IMR-90 (cell line): Measurements from ENCODE around the gene TSHZ1. TPM values are rescaled to one million over a fixed set of nuclear protein-coding genes. Genes with fewer than 3 reads are reported as not detected.

Experiments used
- ATAC-seq: fragments of 200-7000 bp; cut with Tn5 transposase; 2 replicates; pipeline ENCODE4 v1.9.1; 2020; ENCODE audit warnings: low read depth, mild to moderate bottlenecking, moderate library complexity
- BruUV-seq: library from RNA; stranded (reverse); fragments of 400-500 nt; replicated peaks from 2 replicates; lab custom pipeline; 2021; lab: Mats Ljungman, UMichigan
- CTCF ChIA-PET: fragments of 300-600 bp; formaldehyde crosslinking; extraction: SDS; loops from one replicate; lab custom pipeline; 2021; ENCODE audit warnings: antibody characterized with exemption; lab: Yijun Ruan, JAX
- POLR2A ChIA-PET: fragments of 300-600 bp; sonication (Branson Sonifier 250); formaldehyde crosslinking; loops from one replicate; lab custom pipeline; 2022; ENCODE audit warnings: antibody characterized with exemption; ENCODE audit not compliant: unreplicated experiment; lab: Charles Lee
- DNase-seq: peaks from one replicate; pipeline ENCODE4 v3.0.0; 2013
- H2AFZ ChIP-seq: replicated peaks from 2 replicates; pipeline ENCODE3; 2013; ENCODE audit warnings: low read length, mild to moderate bottlenecking; ENCODE audit not compliant: poor library complexity
- H2AK5ac ChIP-seq: 2 replicates; pipeline ENCODE4 v1.6.1; 2013; ENCODE audit warnings: low read depth, low read length, inconsistent platforms
- H2AK9ac ChIP-seq: replicated peaks from 2 replicates; pipeline ENCODE3; 2013; ENCODE audit warnings: mild to moderate bottlenecking, low read depth, low read length, moderate library complexity; ENCODE audit not compliant: poor library complexity
- H2BK120ac ChIP-seq: 2 replicates; pipeline ENCODE4 v1.6.1; 2013; ENCODE audit warnings: low read depth, low read length, inconsistent platforms
- H2BK15ac ChIP-seq: 3 replicates; pipeline ENCODE4 v1.6.1; 2013; ENCODE audit warnings: low read depth, low read length, inconsistent platforms
- H2BK20ac ChIP-seq: 2 replicates; pipeline ENCODE4 v1.6.1; 2013; ENCODE audit warnings: low read depth, mild to moderate bottlenecking, inconsistent platforms, low read length, moderate library complexity
- H2BK5ac ChIP-seq: 2 replicates; pipeline ENCODE4 v1.6.1; 2013; ENCODE audit warnings: mild to moderate bottlenecking, low read depth, low read length, inconsistent platforms; ENCODE audit not compliant: poor library complexity, severe bottlenecking
- H3K14ac ChIP-seq: replicated peaks from 2 replicates; pipeline ENCODE4 v1.6.1; 2013; ENCODE audit warnings: low read depth, low read length, inconsistent platforms
- H3K18ac ChIP-seq: 2 replicates; pipeline ENCODE4 v1.6.1; 2013; ENCODE audit warnings: low read depth, low read length, control low read depth
- H3K23ac ChIP-seq: 2 replicates; pipeline ENCODE4 v1.6.1; 2013; ENCODE audit warnings: low read depth, low read length, inconsistent platforms
- H3K27ac ChIP-seq: 2 replicates; pipeline ENCODE4 v1.5.1; 2013; ENCODE audit warnings: mild to moderate bottlenecking, control low read depth, low read length; ENCODE audit not compliant: insufficient read depth
- H3K27me3 ChIP-seq: 2 replicates; pipeline ENCODE4 v1.6.1; 2013; ENCODE audit warnings: low read length; ENCODE audit not compliant: control insufficient read depth, insufficient read depth
- H3K36me3 ChIP-seq: 2 replicates; pipeline ENCODE4 v1.6.1; 2013; ENCODE audit warnings: low read length, mixed read lengths; ENCODE audit not compliant: control insufficient read depth, insufficient read depth
- H3K4ac ChIP-seq: 2 replicates; pipeline ENCODE4 v1.6.1; 2013; ENCODE audit warnings: low read depth, low read length, inconsistent platforms
- H3K4me1 ChIP-seq: 2 replicates; pipeline ENCODE4 v1.6.1; 2013; ENCODE audit warnings: low read length, mixed read lengths; ENCODE audit not compliant: control insufficient read depth, insufficient read depth
- H3K4me2 ChIP-seq: 2 replicates; pipeline ENCODE4 v1.6.1; 2013; ENCODE audit warnings: low read depth, mild to moderate bottlenecking, control low read depth, low read length, moderate library complexity
- H3K4me3 ChIP-seq: 2 replicates; pipeline ENCODE4 v1.5.1; 2013; ENCODE audit warnings: low read depth, mild to moderate bottlenecking, control low read depth, low read length, moderate library complexity; ENCODE audit not compliant: insufficient read depth
- H3K56ac ChIP-seq: 2 replicates; pipeline ENCODE4 v1.6.1; 2013; ENCODE audit warnings: low read length, inconsistent platforms; ENCODE audit not compliant: insufficient read depth; ENCODE audit errors: extremely low read depth
- H3K79me1 ChIP-seq, 2 experiments: 2 replicates each; pipeline ENCODE4 v1.6.1; 2013; ENCODE audit warnings: low read length in 2 of 2, inconsistent platforms in 1 of 2, low read depth in 1 of 2
- H3K9ac ChIP-seq: 2 replicates; pipeline ENCODE4 v1.6.1; 2013; ENCODE audit warnings: low read depth, low read length, control low read depth
- H3K9me1 ChIP-seq: 2 replicates; pipeline ENCODE4 v1.6.1; 2013; ENCODE audit warnings: low read length, inconsistent platforms; ENCODE audit not compliant: insufficient read depth
- H3K9me3 ChIP-seq: 2 replicates; pipeline ENCODE4 v1.6.1; 2013; ENCODE audit warnings: low read length; ENCODE audit not compliant: control insufficient read depth, insufficient read depth
- H4K20me1 ChIP-seq: 2 replicates; pipeline ENCODE4 v1.6.1; 2013; ENCODE audit warnings: low read length, inconsistent platforms; ENCODE audit not compliant: insufficient read depth
- H4K5ac ChIP-seq: 2 replicates; pipeline ENCODE4 v1.6.1; 2013; ENCODE audit warnings: mild to moderate bottlenecking, low read depth, low read length, control low read depth
- H4K8ac ChIP-seq, 2 experiments: 2 replicates each; pipeline ENCODE4 v1.6.1; 2013; ENCODE audit warnings: low read depth in 2 of 2, low read length in 2 of 2, control low read depth in 1 of 2, inconsistent platforms in 1 of 2
- H4K91ac ChIP-seq: 2 replicates; pipeline ENCODE4 v1.6.1; 2013; ENCODE audit warnings: low read depth, low read length, inconsistent platforms; ENCODE audit not compliant: insufficient read depth
- BHLHE40 ChIP-seq: fragments of 150-350 bp; IDR thresholded peaks from 2 replicates; pipeline ENCODE4 v1.6.1; 2016; ENCODE audit warnings: mild to moderate bottlenecking, low read depth, low read length
- CEBPB ChIP-seq: IDR thresholded peaks from 2 replicates; pipeline ENCODE4 v1.6.1; 2012; ENCODE audit warnings: low read depth, low read length, improper control_type of control experiment
- CHD1 ChIP-seq: IDR thresholded peaks from 2 replicates; pipeline ENCODE4 v1.6.1; 2012; ENCODE audit warnings: low read depth, low read length, improper control_type of control experiment
- CTCF ChIP-seq: conservative IDR thresholded peaks from 2 replicates; pipeline ENCODE4 v1.5.1; 2012; ENCODE audit warnings: mild to moderate bottlenecking, low read depth, low read length, improper control_type of control experiment
- ELK1 ChIP-seq: fragments of 150-350 bp; IDR thresholded peaks from 2 replicates; pipeline ENCODE4 v1.6.1; 2016; ENCODE audit warnings: low read depth, mild to moderate bottlenecking, low read length, moderate library complexity, borderline replicate concordance
- FOS ChIP-seq: fragments of 150-350 bp; IDR thresholded peaks from 2 replicates; pipeline ENCODE4 v1.6.1; 2016; ENCODE audit warnings: low read depth, low read length
- MAFK ChIP-seq: IDR thresholded peaks from 2 replicates; pipeline ENCODE4 v1.6.1; 2012; ENCODE audit warnings: low read depth, low read length, improper control_type of control experiment
- MAZ ChIP-seq: IDR thresholded peaks from 2 replicates; pipeline ENCODE4 v1.6.1; 2012; ENCODE audit warnings: low read depth, mild to moderate bottlenecking, low read length, improper control_type of control experiment, moderate library complexity, borderline replicate concordance
- MXI1 ChIP-seq: IDR thresholded peaks from 2 replicates; pipeline ENCODE4 v1.6.1; 2012; ENCODE audit warnings: low read depth, mild to moderate bottlenecking, low read length, moderate library complexity, borderline replicate concordance
- NFE2L2 ChIP-seq: fragments of 150-350 bp; IDR thresholded peaks from 2 replicates; pipeline ENCODE4 v1.6.1; 2016; ENCODE audit warnings: low read depth, mild to moderate bottlenecking, low read length
- POLR2A ChIP-seq: IDR thresholded peaks from 2 replicates; pipeline ENCODE4 v1.6.1; 2012; ENCODE audit warnings: mild to moderate bottlenecking, low read depth, low read length
- RAD21 ChIP-seq: IDR thresholded peaks from 2 replicates; pipeline ENCODE4 v1.6.1; 2012; ENCODE audit warnings: low read length, improper control_type of control experiment
- RCOR1 ChIP-seq: IDR thresholded peaks from 2 replicates; pipeline ENCODE4 v1.6.1; 2012; ENCODE audit warnings: mild to moderate bottlenecking, low read length, improper control_type of control experiment; ENCODE audit not compliant: insufficient replicate concordance
- SMC3 ChIP-seq: fragments of 150-350 bp; IDR thresholded peaks from 2 replicates; pipeline ENCODE4 v1.6.1; 2016; ENCODE audit warnings: low read depth, mild to moderate bottlenecking, antibody characterized with exemption, low read length, moderate library complexity
- USF2 ChIP-seq: fragments of 150-350 bp; IDR thresholded peaks from 2 replicates; pipeline ENCODE4 v1.6.1; 2017; ENCODE audit warnings: mild to moderate bottlenecking, antibody characterized with exemption, low read length, low read depth
- WGBS, 2 experiments: methylation state at CpG; one replicate each; pipeline versions ENCODE4 v1.1.5 to v1.1.7; 2013; ENCODE audit warnings: missing lambda C conversion rate in 2 of 2; ENCODE audit not compliant: insufficient read length in 1 of 2; ENCODE audit errors: extremely low coverage in 2 of 2; 5-methylcytosine and 5-hydroxymethylcytosine counted together
- dilution Hi-C: fragments of 300-500 bp; cut with HindIII; formaldehyde crosslinking; loops from one replicate; pipeline ENCODE4 v1.14.3; 2018; ENCODE audit warnings: low sequenced_read_pairs; ENCODE audit not compliant: unreplicated experiment
- in situ Hi-C: fragments of 300-500 bp; cut with MboI; formaldehyde crosslinking; loops from 3 replicates; pipeline ENCODE4 v1.14.3; 2019; ENCODE audit warnings: low sequenced_read_pairs, inconsistent platforms, mixed read lengths
- intact Hi-C: fragments of 100-400 bp; cut with micrococcal nuclease; formaldehyde crosslinking; loops from 2 replicates; pipeline ENCODE4 v1.10.0; 2022
- polyA plus RNA-seq, 3 experiments: library from polyadenylated mRNA; depleted of rRNA; stranded (reverse); fragments of >200 nt; gene quantifications; 2 replicates each; pipeline ENCODE4 v1.2.3, GENCODE V29; 2012; ENCODE audit warnings: low replicate concordance in 1 of 3
- total RNA-seq: library from RNA; depleted of rRNA; stranded (reverse); fragments of >200 nt; gene quantifications from 2 replicates; pipeline ENCODE4 v1.2.3, GENCODE V29; 2012

The TSHZ1 gene
- total and polyA plus RNA-seq, 2 of the 4 experiments (the other 2 are of a cell fraction): 7.1 to 10.0 TPM

DNA sequence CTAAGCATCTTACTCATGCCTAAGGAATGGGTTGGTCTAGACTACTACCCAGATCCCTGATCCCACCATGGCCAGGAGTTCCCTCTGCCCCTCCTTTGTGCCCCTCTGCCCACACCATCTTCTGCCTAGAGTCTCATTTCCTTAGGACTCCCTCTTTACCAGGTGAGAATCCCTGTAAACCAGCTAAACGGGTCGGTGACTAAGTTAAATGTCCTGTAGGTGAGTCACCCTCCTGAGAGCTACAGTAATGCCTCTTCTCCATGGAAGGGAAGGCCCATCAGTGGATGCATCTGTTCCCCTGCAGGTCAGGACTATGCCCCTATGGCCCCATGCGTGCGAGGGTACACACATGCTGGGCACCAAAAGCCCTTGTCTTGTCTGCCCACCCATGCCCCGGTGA, 27.1 kb upstream of the TSHZ1 start:
- no peak overlapping the region for H3K56ac ChIP-seq
- no peaks in the 10 kb centered on the region for H3K9me3 ChIP-seq
- intact Hi-C loops: no loop called here
- no peak overlapping the region for H4K91ac ChIP-seq
- no peak overlapping the region for H3K14ac ChIP-seq
- H4K8ac ChIP-seq: no peak overlapping the region
- DNase-seq: peak; percentile 25
- TF ChIP-seq BHLHE40 (no peak), MAZ (no peak), CEBPB (no peak), CHD1 (no peak), RAD21 (no peak), MAFK (no peak), FOS (no peak), CTCF (no peak), RCOR1 (no peak), MXI1 (no peak), ELK1 (no peak), NFE2L2 (no peak), SMC3 (no peak), POLR2A (no peak), USF2 (no peak)
- ChIA-PET CTCF (no interaction called here), POLR2A (no interaction called here)
- H2AFZ ChIP-seq: no peak overlapping the region
- H2BK120ac ChIP-seq: no peak overlapping the region
- H2BK5ac ChIP-seq: no peak overlapping the region
- H3K9ac ChIP-seq: no peak overlapping the region
- no peak overlapping the region for H3K4me3 ChIP-seq
- no peaks in the 10 kb centered on the region; the same call in 1 of the 2 replicates for H3K27me3 ChIP-seq
- no peak for ATAC-seq
- no peaks in the 10 kb centered on the region for H4K20me1 ChIP-seq
- H2BK15ac ChIP-seq: no peak overlapping the region
- H2AK5ac ChIP-seq: no peak overlapping the region
- dilution Hi-C loops: no loop called here
- no peak overlapping the region for H3K27ac ChIP-seq
- H3K4me2 ChIP-seq: no peak overlapping the region
- 0 out of 2 replicates have a peak, but pooled peaks cover 5% of the 10 kb centered on the region for H3K9me1 ChIP-seq
- H3K79me1 ChIP-seq: no peaks in the 10 kb centered on the region
- 100% methylated on average over 1 of the region's 5 CpGs; no CpG with 5 or more reads in 1 of the 2 experiments for WGBS, 2 experiments
- no peak overlapping the region; the same call in 1 of the 2 replicates for H3K23ac ChIP-seq
- no peak overlapping the region for H3K4ac ChIP-seq
- in situ Hi-C loops: no loop called here
- no peak overlapping the region for H2AK9ac ChIP-seq
- no peaks in the 10 kb centered on the region for H3K4me1 ChIP-seq
- H4K5ac ChIP-seq: no peak overlapping the region
- no peaks in the 10 kb centered on the region for H3K36me3 ChIP-seq
- H2BK20ac ChIP-seq: no peak overlapping the region
- H3K18ac ChIP-seq: no peak overlapping the region
- no TSS peak for BruUV-seq
